Measurements from ENCODE around the gene LSM7. TPM values are rescaled to one million over a fixed set of nuclear protein-coding genes. Genes with fewer than 3 reads are reported as not detected.

Gene LSM7
- total and polyA plus RNA-seq, 2 experiments from 2014 or later, result 91.4 to 118 TPM

DNA sequence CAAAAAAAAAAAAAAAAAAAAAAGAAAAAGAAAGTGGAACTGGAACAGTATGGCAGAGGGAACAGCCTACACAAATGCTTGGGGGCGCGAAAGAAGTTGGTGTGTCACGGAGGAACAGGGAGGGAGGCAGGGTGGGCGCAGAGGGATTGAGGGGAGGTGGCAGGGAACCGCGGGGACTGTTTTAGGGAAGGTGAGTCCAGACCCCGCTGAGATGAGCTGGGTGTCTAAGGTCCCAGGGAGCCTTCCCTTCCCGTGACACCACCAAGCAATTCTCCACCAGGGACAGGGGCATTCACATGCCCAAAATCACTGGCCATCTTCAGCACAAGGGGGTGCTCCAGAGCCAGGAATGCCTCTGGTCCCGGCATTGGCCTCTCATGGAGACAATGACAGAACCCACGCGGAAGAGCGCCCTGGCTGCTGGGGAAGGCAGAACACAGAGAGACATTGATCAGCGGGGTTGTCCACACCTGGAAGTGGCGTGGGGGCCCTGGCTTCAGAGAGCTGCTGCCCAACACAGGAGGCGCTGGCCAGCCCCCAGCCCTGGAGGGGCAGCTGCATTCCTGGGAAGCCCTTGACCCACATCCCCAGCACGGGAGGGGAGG is 53.4 kb downstream of the LSM7 start:
- Histone ChIP-seq H3K36me3 (ENCODE audit: low read depth) (no peaks in the 10 kb centered on the region; the same call in 1 of the 2 replicates), H3K9me2 (ENCODE audit: insufficient read depth) (no peaks in the 10 kb centered on the region), H3K27ac (peak overlapping the region; percentile 7; the same call in 1 of the 2 replicates), H3K4me3 (no peak overlapping the region), H2AFZ (no peak overlapping the region), H4K20me1 (ENCODE audit: insufficient read depth) (peaks cover 15% of the 10 kb centered on the region), H3K4me2 (ENCODE audit: unreplicated experiment) (no peak overlapping the region), H3K27me3 (replicated peaks; ENCODE audit: insufficient read depth) (no peaks in the 10 kb centered on the region), H3K9me3 (ENCODE audit: low read depth) (no peaks in the 10 kb centered on the region), H3K79me2 (ENCODE audit: insufficient read depth) (peaks cover 55% of the 10 kb centered on the region), H3K9ac (no peak overlapping the region), H3K4me1 (ENCODE audit: insufficient read depth) (peaks cover 12% of the 10 kb centered on the region), H3F3A (ENCODE audit: insufficient read depth) (peaks cover 6% of the 10 kb centered on the region)
- in situ Hi-C loops (cut with MboI), result no loop called here
- TF ChIP-seq EZH2 (IDR thresholded peaks at IDR 0.05; ENCODE audit: insufficient read depth, poor library complexity, severe bottlenecking), result no peak
- TF ChIP-seq EZH2phosphoT487 (IDR thresholded peaks at IDR 0.05; ENCODE audit: insufficient read depth, low read depth), result no peak
- peak; percentile 84 for DNase-seq
- 58 to 70% methylated on average over 11 to 16 of the region's 16 CpGs for WGBS, 2 experiments (ENCODE audit: low coverage in 1 of 2, low lambda C conversion rate in 2 of 2, missing lambda C conversion rate in 2 of 2)

GRCh38 chr19:2274185-2274711 is 54.1 kb downstream of the LSM7 start:
- no peaks in the 10 kb centered on the region; the same call in 1 of the 2 replicates for H3K36me3 ChIP-seq (ENCODE audit: low read depth)
- H3K79me2 ChIP-seq (ENCODE audit: insufficient read depth), result peaks cover 62% of the 10 kb centered on the region
- H3K4me1 ChIP-seq (ENCODE audit: insufficient read depth), result peaks cover 12% of the 10 kb centered on the region
- no peaks in the 10 kb centered on the region for H3K9me3 ChIP-seq (ENCODE audit: low read depth)
- H3K9me2 ChIP-seq (ENCODE audit: insufficient read depth), result no peaks in the 10 kb centered on the region
- H3K27me3 ChIP-seq (replicated peaks; ENCODE audit: insufficient read depth), result no peaks in the 10 kb centered on the region
- H3F3A ChIP-seq (ENCODE audit: insufficient read depth), result peaks cover 6% of the 10 kb centered on the region
- H3K27ac ChIP-seq, result peak overlapping the region; percentile 49
- H4K20me1 ChIP-seq (ENCODE audit: insufficient read depth), result peaks cover 15% of the 10 kb centered on the region
- WGBS, 2 experiments (ENCODE audit: low coverage in 1 of 2, low lambda C conversion rate in 2 of 2, missing lambda C conversion rate in 2 of 2), result 70 to 72% methylated on average over 8 to 9 of the region's 9 CpGs
- in situ Hi-C loops (cut with MboI), result no loop called here
- H3K4me2 ChIP-seq (ENCODE audit: unreplicated experiment), result no peak overlapping the region
- peak overlapping the region; percentile 60 for H3K9ac ChIP-seq
- no peak overlapping the region for H2AFZ ChIP-seq
- TF ChIP-seq EZH2phosphoT487 (IDR thresholded peaks at IDR 0.05; ENCODE audit: insufficient read depth, low read depth), result no peak
- TF ChIP-seq EZH2 (IDR thresholded peaks at IDR 0.05; ENCODE audit: insufficient read depth, poor library complexity, severe bottlenecking), result no peak
- DNase-seq, result peak; percentile 51
- peak overlapping the region; percentile 92 for H3K4me3 ChIP-seq

- Histone ChIP-seq H3K4me2 (ENCODE audit: unreplicated experiment) (peak overlapping the region; percentile 91), H3K9me3 (ENCODE audit: low read depth) (no peaks in the 10 kb centered on the region), H3K4me1 (ENCODE audit: insufficient read depth) (peaks cover 13% of the 10 kb centered on the region), H3K27me3 (replicated peaks; ENCODE audit: insufficient read depth) (no peaks in the 10 kb centered on the region), H3K9ac (peak overlapping the region; percentile 60), H3K9me2 (ENCODE audit: insufficient read depth) (no peaks in the 10 kb centered on the region), H4K20me1 (ENCODE audit: insufficient read depth) (peaks cover 15% of the 10 kb centered on the region), H3K4me3 (peak overlapping the region; percentile 92), H3F3A (ENCODE audit: insufficient read depth) (peaks cover 6% of the 10 kb centered on the region), H2AFZ (no peak overlapping the region), H3K27ac (peak overlapping the region; percentile 49), H3K79me2 (ENCODE audit: insufficient read depth) (peaks cover 66% of the 10 kb centered on the region), H3K36me3 (ENCODE audit: low read depth) (no peaks in the 10 kb centered on the region; the same call in 1 of the 2 replicates)
- 9 to 19% methylated on average over 32 to 45 of the region's 45 CpGs for WGBS, 2 experiments (ENCODE audit: low coverage in 1 of 2, low lambda C conversion rate in 2 of 2, missing lambda C conversion rate in 2 of 2)
- peak; percentile 77 for DNase-seq
- TF ChIP-seq EZH2phosphoT487 (IDR thresholded peaks at IDR 0.05; ENCODE audit: insufficient read depth, low read depth), result no peak
- no peak for TF ChIP-seq EZH2 (IDR thresholded peaks at IDR 0.05; ENCODE audit: insufficient read depth, poor library complexity, severe bottlenecking)
- in situ Hi-C loops (cut with MboI), result no loop called here
Measured at GRCh38 chr19:2273356-2274184, 54.8 kb downstream of the LSM7 start.

Other genes with a start within 250 kb of the LSM7 start
- 38.7 and 53.1 TPM in 2 replicates for gene MOB3A, start 232.3 kb downstream of the LSM7 start, total RNA-seq (2014; rRNA removed; shearing (Covaris generic))
- 53.7 and 57.0 TPM in 2 replicates for gene MOB3A, start 232.3 kb downstream of the LSM7 start, polyA plus RNA-seq (2016; fragmentation: Nextera tagmentation; extraction: Ambion mirVana)
- 1.6 and 2.3 TPM in 2 replicates for gene IZUMO4, start 231.7 kb downstream of the LSM7 start, total RNA-seq (2014; rRNA removed; shearing (Covaris generic))
- gene IZUMO4, start 231.7 kb downstream of the LSM7 start, polyA plus RNA-seq (2016; fragmentation: Nextera tagmentation; extraction: Ambion mirVana), result 0.89 and 1.5 TPM in 2 replicates
- 95.4 and 97.6 TPM in 2 replicates for gene AP3D1, start 177.0 kb downstream of the LSM7 start, total RNA-seq (2014; rRNA removed; shearing (Covaris generic))
- 65.2 and 79.0 TPM in 2 replicates for gene AP3D1, start 177.0 kb downstream of the LSM7 start, polyA plus RNA-seq (2016; fragmentation: Nextera tagmentation; extraction: Ambion mirVana)
- 4.3 and 4.4 TPM in 2 replicates for gene DOT1L, start 164.7 kb downstream of the LSM7 start, total RNA-seq (2014; rRNA removed; shearing (Covaris generic))
- gene DOT1L, start 164.7 kb downstream of the LSM7 start, polyA plus RNA-seq (2016; fragmentation: Nextera tagmentation; extraction: Ambion mirVana), result 4.0 and 5.3 TPM in 2 replicates
- gene PLEKHJ1, start 92.3 kb downstream of the LSM7 start, total RNA-seq (2014; rRNA removed; shearing (Covaris generic)), result 68.3 and 85.1 TPM in 2 replicates
- gene PLEKHJ1, start 92.3 kb downstream of the LSM7 start, polyA plus RNA-seq (2016; fragmentation: Nextera tagmentation; extraction: Ambion mirVana), result 62.3 and 69.5 TPM in 2 replicates
- gene SF3A2, start 91.8 kb downstream of the LSM7 start, total RNA-seq (2014; rRNA removed; shearing (Covaris generic)), result 20.9 and 26.7 TPM in 2 replicates
- gene SF3A2, start 91.8 kb downstream of the LSM7 start, polyA plus RNA-seq (2016; fragmentation: Nextera tagmentation; extraction: Ambion mirVana), result 13.7 and 16.8 TPM in 2 replicates
- gene AMH, start 79.3 kb downstream of the LSM7 start, total RNA-seq (2014; rRNA removed; shearing (Covaris generic)), result not detected in 2 replicates
- gene AMH, start 79.3 kb downstream of the LSM7 start, polyA plus RNA-seq (2016; fragmentation: Nextera tagmentation; extraction: Ambion mirVana), result not detected in 2 replicates
- gene JSRP1, start 72.2 kb downstream of the LSM7 start, total RNA-seq (2014; rRNA removed; shearing (Covaris generic)), result not detected in 2 replicates
- gene JSRP1, start 72.2 kb downstream of the LSM7 start, polyA plus RNA-seq (2016; fragmentation: Nextera tagmentation; extraction: Ambion mirVana), result 0.41 TPM in 1 of 2 replicates, not detected in the other
- gene PEAK3, start 46.4 kb downstream of the LSM7 start, total RNA-seq (2014; rRNA removed; shearing (Covaris generic)), result not detected in 2 replicates
- 0.19 TPM in 1 of 2 replicates, not detected in the other for gene PEAK3, start 46.4 kb downstream of the LSM7 start, polyA plus RNA-seq (2016; fragmentation: Nextera tagmentation; extraction: Ambion mirVana)
- gene LINGO3, start 20.4 kb downstream of the LSM7 start, total RNA-seq (2014; rRNA removed; shearing (Covaris generic)), result not detected in 2 replicates
- gene LINGO3, start 20.4 kb downstream of the LSM7 start, polyA plus RNA-seq (2016; fragmentation: Nextera tagmentation; extraction: Ambion mirVana), result not detected in 2 replicates
- 43.0 and 61.0 TPM in 2 replicates for gene SPPL2B, start 98 bp upstream of the LSM7 start, total RNA-seq (2014; rRNA removed; shearing (Covaris generic))
- gene SPPL2B, start 98 bp upstream of the LSM7 start, polyA plus RNA-seq (2016; fragmentation: Nextera tagmentation; extraction: Ambion mirVana), result 38.6 and 38.9 TPM in 2 replicates
- gene TMPRSS9, start 31.7 kb upstream of the LSM7 start, total RNA-seq (2014; rRNA removed; shearing (Covaris generic)), result not detected in 2 replicates
- gene TMPRSS9, start 31.7 kb upstream of the LSM7 start, polyA plus RNA-seq (2016; fragmentation: Nextera tagmentation; extraction: Ambion mirVana), result 0.28 TPM in 1 of 2 replicates, not detected in the other
- gene TIMM13, start 99.0 kb upstream of the LSM7 start, total RNA-seq (2014; rRNA removed; shearing (Covaris generic)), result 56.4 and 57.6 TPM in 2 replicates
- 143 and 161 TPM in 2 replicates for gene TIMM13, start 99.0 kb upstream of the LSM7 start, polyA plus RNA-seq (2016; fragmentation: Nextera tagmentation; extraction: Ambion mirVana)
- 93.7 and 119 TPM in 2 replicates for gene LMNB2, start 128.4 kb upstream of the LSM7 start, total RNA-seq (2014; rRNA removed; shearing (Covaris generic))
- gene LMNB2, start 128.4 kb upstream of the LSM7 start, polyA plus RNA-seq (2016; fragmentation: Nextera tagmentation; extraction: Ambion mirVana), result 25.2 and 25.9 TPM in 2 replicates
- 89.7 TPM in 2 replicates for gene GADD45B, start 147.5 kb upstream of the LSM7 start, total RNA-seq (2014; rRNA removed; shearing (Covaris generic))
- 95.0 and 96.1 TPM in 2 replicates for gene GADD45B, start 147.5 kb upstream of the LSM7 start, polyA plus RNA-seq (2016; fragmentation: Nextera tagmentation; extraction: Ambion mirVana)

All from GM23248 (cell line).